PC-3 (cell line): Measurements from ENCODE around the gene NACC2. TPM values are rescaled to one million over a fixed set of nuclear protein-coding genes. Genes with fewer than 3 reads are reported as not detected.

Source experiments
- ATAC-seq: fragments of 200-7000 bp; cut with Tn5 transposase; 2 replicates; pipeline ENCODE4 v1.9.1; 2020; ENCODE audit warnings: mild to moderate bottlenecking, moderate library complexity
- BruUV-seq: library from RNA; stranded (reverse); fragments of 400-500 nt; replicated peaks from 2 replicates; lab custom pipeline; 2021; lab: Mats Ljungman, UMichigan
- CTCF ChIA-PET: fragments of 300-600 bp; sonication (Branson Sonifier 250); formaldehyde crosslinking; loops from one replicate; lab custom pipeline; 2022; ENCODE audit warnings: antibody characterized with exemption; lab: Charles Lee
- POLR2A ChIA-PET: fragments of 300-600 bp; sonication (Branson Sonifier 250); formaldehyde crosslinking; loops from one replicate; lab custom pipeline; 2022; ENCODE audit warnings: antibody characterized with exemption; ENCODE audit not compliant: unreplicated experiment; lab: Charles Lee
- DNase-seq: peaks from one replicate; pipeline ENCODE4 v3.0.0-alpha.2; 2015
- H2AFZ ChIP-seq: fragments of 300-600 bp; sonication (generic); 2 replicates; pipeline ENCODE4 v1.6.0; 2016; ENCODE audit warnings: antibody characterized with exemption, low read length
- H3F3A ChIP-seq: fragments of 300-600 bp; sonication (generic); one replicate; pipeline ENCODE4 v1.6.0; 2017; ENCODE audit warnings: antibody characterized with exemption, low read length, control low read depth, mild to moderate bottlenecking; ENCODE audit not compliant: unreplicated experiment
- H3K27ac ChIP-seq: fragments of 300-600 bp; sonication (generic); 2 replicates; pipeline ENCODE4 v1.5.1; 2016; ENCODE audit warnings: mild to moderate bottlenecking, low read length
- H3K27me3 ChIP-seq: fragments of 300-600 bp; sonication (generic); 2 replicates; pipeline ENCODE4 v1.6.1; 2016; ENCODE audit warnings: low read length, mixed read lengths
- H3K36me3 ChIP-seq: fragments of 300-600 bp; sonication (generic); 2 replicates; pipeline ENCODE4 v1.6.1; 2016; ENCODE audit warnings: low read depth, mixed run types, low read length, mixed read lengths
- H3K4me1 ChIP-seq: fragments of 300-600 bp; sonication (generic); 2 replicates; pipeline ENCODE4 v1.5.1; 2016; ENCODE audit warnings: low read length; ENCODE audit not compliant: insufficient read depth
- H3K4me2 ChIP-seq: fragments of 300-600 bp; sonication (generic); 2 replicates; pipeline ENCODE4 v1.6.0; 2016; ENCODE audit warnings: low read length
- H3K4me3 ChIP-seq: fragments of 300-600 bp; sonication (generic); 2 replicates; pipeline ENCODE4 v1.5.1; 2016; ENCODE audit warnings: mild to moderate bottlenecking, low read length, mixed read lengths
- H3K79me2 ChIP-seq: fragments of 300-600 bp; sonication (generic); 2 replicates; pipeline ENCODE4 v1.6.1; 2017; ENCODE audit warnings: low read length, mixed read lengths
- H3K9ac ChIP-seq: fragments of 300-600 bp; sonication (generic); 2 replicates; pipeline ENCODE4 v1.6.0; 2016; ENCODE audit warnings: mild to moderate bottlenecking, low read length
- H3K9me2 ChIP-seq: fragments of 300-600 bp; sonication (generic); replicated peaks from 2 replicates; pipeline ENCODE4 v1.6.1; 2016; ENCODE audit warnings: mixed run types, low read length, mixed read lengths
- H3K9me3 ChIP-seq: fragments of 300-600 bp; sonication (generic); 2 replicates; pipeline ENCODE4 v1.6.1; 2016; ENCODE audit warnings: low read length, mixed read lengths
- H4K20me1 ChIP-seq: fragments of 300-600 bp; sonication (generic); 2 replicates; pipeline ENCODE4 v1.6.1; 2016; ENCODE audit warnings: low read length, mixed read lengths
- EZH2 ChIP-seq: fragments of 300-600 bp; sonication (generic); IDR thresholded peaks from one replicate; pipeline ENCODE4 v1.6.1; 2017; ENCODE audit warnings: antibody characterized with exemption, mild to moderate bottlenecking, low read length; ENCODE audit not compliant: unreplicated experiment
- EZH2phosphoT487 ChIP-seq: fragments of 300-600 bp; sonication (generic); IDR thresholded peaks from 2 replicates; pipeline ENCODE4 v1.6.1; 2018; ENCODE audit warnings: mild to moderate bottlenecking, antibody characterized with exemption, low read length, borderline replicate concordance
- intact Hi-C: fragments of 100-400 bp; cut with micrococcal nuclease; formaldehyde crosslinking; loops from 2 replicates; pipeline ENCODE4 v1.9.0; 2023
- total RNA-seq: library from RNA; depleted of rRNA; stranded (reverse); fragments of >200 nt; gene quantifications from 2 replicates; pipeline ENCODE4 v1.2.3, GENCODE V29; 2014
- TF ChIP-seq, protein P1 (sequence below): fragments of 300-600 bp; sonication (generic); conservative IDR thresholded peaks from 2 replicates; pipeline ENCODE4 v1.5.1; 2017; ENCODE audit warnings: antibody characterized with exemption, low read depth, mild to moderate bottlenecking, low read length

NACC2 gene
- total RNA-seq, 1 experiment from 2014 or later: 12.3 TPM

DNA sequence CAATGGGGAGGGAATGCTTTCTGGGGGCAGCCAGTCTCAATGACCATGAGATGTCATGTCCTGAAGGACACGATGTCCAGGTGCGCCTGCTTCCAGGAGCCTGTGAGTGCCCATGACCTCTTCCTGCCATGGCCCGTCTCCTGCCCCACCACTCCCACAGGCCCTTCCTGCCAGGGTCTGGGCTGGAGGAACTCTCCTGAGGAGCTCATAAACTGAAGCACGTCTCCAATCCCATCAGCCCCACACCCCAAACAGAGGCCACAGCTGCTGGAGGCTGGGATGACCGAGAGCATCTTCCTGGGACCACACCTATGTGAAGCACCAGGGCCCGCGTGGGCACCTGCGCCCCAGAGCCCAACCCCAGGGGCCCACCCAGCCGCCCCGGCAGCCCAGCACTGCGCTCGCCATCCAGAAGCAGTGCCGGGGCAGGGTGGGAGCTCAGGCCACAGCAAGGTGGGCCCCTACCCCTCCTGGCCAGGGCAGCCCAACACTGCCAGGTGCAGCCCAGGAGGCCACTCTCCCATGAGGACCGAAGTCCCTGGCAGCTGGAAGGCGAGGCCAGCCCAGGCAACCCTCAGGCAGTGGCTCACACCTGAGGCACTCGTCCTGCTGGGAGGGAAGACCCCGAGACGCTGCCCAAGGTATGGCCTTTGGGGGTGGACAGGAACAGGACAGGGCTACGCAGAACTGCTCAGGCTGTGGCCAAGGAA lies 80.0 kb downstream of the NACC2 start:
- Histone ChIP-seq H3K9me3 (no peaks in the 10 kb centered on the region), H3F3A (no peaks in the 10 kb centered on the region), H3K4me2 (no peak overlapping the region), H4K20me1 (no peaks in the 10 kb centered on the region), H3K27me3 (no peaks in the 10 kb centered on the region), H3K27ac (no peak overlapping the region), H3K4me3 (no peak overlapping the region), H3K4me1 (no peaks in the 10 kb centered on the region), H3K36me3 (no peaks in the 10 kb centered on the region), H3K9me2 (no peaks in the 10 kb centered on the region), H3K9ac (no peak overlapping the region), H2AFZ (no peak overlapping the region), H3K79me2 (no peaks in the 10 kb centered on the region)
- BruUV-seq: no TSS peak
- CTCF ChIA-PET: no interaction called here
- POLR2A ChIA-PET: no interaction called here
- no peak for TF ChIP-seq EZH2phosphoT487
- TF ChIP-seq EZH2: no peak
- TF ChIP-seq, protein P1, sequence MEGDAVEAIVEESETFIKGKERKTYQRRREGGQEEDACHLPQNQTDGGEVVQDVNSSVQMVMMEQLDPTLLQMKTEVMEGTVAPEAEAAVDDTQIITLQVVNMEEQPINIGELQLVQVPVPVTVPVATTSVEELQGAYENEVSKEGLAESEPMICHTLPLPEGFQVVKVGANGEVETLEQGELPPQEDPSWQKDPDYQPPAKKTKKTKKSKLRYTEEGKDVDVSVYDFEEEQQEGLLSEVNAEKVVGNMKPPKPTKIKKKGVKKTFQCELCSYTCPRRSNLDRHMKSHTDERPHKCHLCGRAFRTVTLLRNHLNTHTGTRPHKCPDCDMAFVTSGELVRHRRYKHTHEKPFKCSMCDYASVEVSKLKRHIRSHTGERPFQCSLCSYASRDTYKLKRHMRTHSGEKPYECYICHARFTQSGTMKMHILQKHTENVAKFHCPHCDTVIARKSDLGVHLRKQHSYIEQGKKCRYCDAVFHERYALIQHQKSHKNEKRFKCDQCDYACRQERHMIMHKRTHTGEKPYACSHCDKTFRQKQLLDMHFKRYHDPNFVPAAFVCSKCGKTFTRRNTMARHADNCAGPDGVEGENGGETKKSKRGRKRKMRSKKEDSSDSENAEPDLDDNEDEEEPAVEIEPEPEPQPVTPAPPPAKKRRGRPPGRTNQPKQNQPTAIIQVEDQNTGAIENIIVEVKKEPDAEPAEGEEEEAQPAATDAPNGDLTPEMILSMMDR: no peak
- DNase-seq: no peak
- intact Hi-C loops: no loop called here
- ATAC-seq: no peak

GRCh38 chr9:136014147-136014923 lies 80.8 kb downstream of the NACC2 start:
- Histone ChIP-seq H3K9ac (no peak overlapping the region), H3F3A (no peaks in the 10 kb centered on the region), H3K9me3 (no peaks in the 10 kb centered on the region), H3K4me2 (no peak overlapping the region), H3K9me2 (no peaks in the 10 kb centered on the region), H3K79me2 (no peaks in the 10 kb centered on the region), H3K27ac (no peak overlapping the region), H4K20me1 (no peaks in the 10 kb centered on the region), H3K4me1 (no peaks in the 10 kb centered on the region), H2AFZ (no peak overlapping the region), H3K4me3 (no peak overlapping the region), H3K36me3 (no peaks in the 10 kb centered on the region), H3K27me3 (no peaks in the 10 kb centered on the region)
- DNase-seq: no peak
- no peak for ATAC-seq
- BruUV-seq: no TSS peak
- CTCF ChIA-PET: no interaction called here
- TF ChIP-seq, protein P1: no peak
- TF ChIP-seq EZH2phosphoT487 (no peak), EZH2 (no peak)
- intact Hi-C loops: no loop called here
- POLR2A ChIA-PET: no interaction called here
